Mesothelial cell of epicardium (in vitro differentiated cells): ENCODE measurements around the gene COMT. TPM values are rescaled to one million over a fixed set of nuclear protein-coding genes. Genes with fewer than 3 reads are reported as not detected.

ENCODE experiments used
- DNase-seq, 2 experiments: peaks; one replicate each; pipeline ENCODE4 v3.0.0; 2021; ENCODE audit warnings: low spot score in 2 of 2; ENCODE audit not compliant: unreplicated experiment in 2 of 2
- H3K27ac Mint-ChIP-seq: 2 replicates; pipeline ENCODE4 v1.8.0; 2021; ENCODE audit warnings: mixed read lengths
- H3K27me3 Mint-ChIP-seq: 2 replicates; pipeline ENCODE4 v1.8.0; 2021; ENCODE audit warnings: low read depth, mixed read lengths
- H3K36me3 Mint-ChIP-seq: 2 replicates; pipeline ENCODE4 v1.8.0; 2021; ENCODE audit warnings: mixed read lengths
- H3K4me1 Mint-ChIP-seq: 2 replicates; pipeline ENCODE4 v1.8.0; 2021; ENCODE audit warnings: mixed read lengths
- H3K4me3 Mint-ChIP-seq: 2 replicates; pipeline ENCODE4 v1.8.0; 2021; ENCODE audit warnings: mild to moderate bottlenecking, moderate library complexity, mixed read lengths
- H3K9me3 Mint-ChIP-seq: 2 replicates; pipeline ENCODE4 v1.8.0; 2021; ENCODE audit warnings: mixed read lengths
- CTCF ChIP-seq: fragments of 200-600 bp; sonication (generic); IDR thresholded peaks from one replicate; pipeline ENCODE4 v1.5.0; 2021; ENCODE audit warnings: antibody characterized with exemption; ENCODE audit not compliant: unreplicated experiment
- total RNA-seq: library from RNA; stranded (reverse); gene quantifications from 3 replicates; pipeline ENCODE4 v1.2.1, GENCODE V29; 2021

COMT gene
- total RNA-seq, 1 donor from 2014 or later = 93.5 TPM

DNA sequence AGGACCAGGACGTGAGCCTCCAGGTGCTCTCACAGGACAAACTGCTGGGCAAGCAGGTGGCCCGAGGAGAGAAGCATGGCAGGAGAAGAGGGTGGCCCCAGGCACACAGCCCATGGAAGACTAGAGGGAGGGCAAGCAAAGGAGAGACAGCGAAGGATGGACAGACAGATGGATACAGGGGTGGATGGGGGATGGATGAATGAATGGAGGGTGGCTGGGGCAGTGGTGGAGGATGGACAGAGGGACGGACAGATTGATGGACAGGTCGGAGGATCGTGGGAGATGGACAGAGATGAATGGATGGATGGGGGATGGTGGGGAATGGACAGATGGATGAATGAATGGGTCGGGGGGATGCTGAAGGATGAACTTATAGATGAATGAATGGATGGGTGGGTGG, 52.4 kb downstream of the COMT start:
- Mint-ChIP-seq H3K36me3 (no peaks in the 10 kb centered on the region), H3K27me3 (no peaks in the 10 kb centered on the region)

GRCh38 chr22:19994851-19995610, 53.5 kb downstream of the COMT start:
- Mint-ChIP-seq H3K27me3 (no peaks in the 10 kb centered on the region), H3K4me3 (no peak overlapping the region), H3K4me1 (peaks cover 5% of the 10 kb centered on the region)

More for the DNA sequence above, 52.4 kb downstream of the COMT start:
- Mint-ChIP-seq H3K9me3 (no peaks in the 10 kb centered on the region), H3K4me3 (no peak overlapping the region), H3K4me1 (peaks cover 5% of the 10 kb centered on the region), H3K27ac (no peak overlapping the region)
- TF ChIP-seq CTCF = no peak
- no peak for DNase-seq

DNA sequence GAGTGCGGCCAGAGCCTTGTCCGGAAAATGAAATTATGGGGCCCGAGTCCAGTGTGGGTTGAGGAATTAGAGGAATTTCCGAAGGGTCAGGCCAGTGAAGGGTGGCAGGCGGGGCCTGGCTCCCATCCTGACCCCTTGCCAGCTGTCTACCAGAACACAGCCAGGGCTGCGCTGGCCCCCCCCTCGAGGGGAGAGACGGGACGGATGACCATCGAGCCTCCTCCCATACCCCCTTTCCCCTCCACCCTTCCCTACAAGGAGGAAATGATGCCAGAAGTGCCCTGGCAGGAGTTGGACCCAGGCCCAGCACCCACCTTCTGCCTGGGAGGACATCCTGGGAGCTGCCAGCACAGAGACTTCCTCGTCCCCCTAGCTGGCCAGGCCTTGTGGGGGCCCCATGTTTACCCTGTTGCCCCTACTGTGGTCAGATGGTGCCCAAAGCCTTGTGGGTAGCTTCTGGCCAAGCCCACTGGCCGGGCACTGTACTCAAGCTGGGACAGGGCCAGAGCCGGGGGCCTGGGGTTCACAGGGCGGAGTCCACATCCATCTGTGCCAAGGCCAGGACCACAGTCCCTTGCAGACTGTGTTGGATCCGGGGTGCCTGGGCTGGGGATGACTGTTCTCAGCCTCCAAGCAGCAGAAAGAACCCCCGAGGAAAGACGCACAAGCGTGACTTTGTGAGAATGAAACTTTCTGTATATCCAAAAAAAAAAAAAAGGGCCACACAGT, 54.2 kb downstream of the COMT start:
- TF ChIP-seq CTCF = no peak
- no peaks in the 10 kb centered on the region for H3K36me3 Mint-ChIP-seq
- H3K9me3 Mint-ChIP-seq = no peaks in the 10 kb centered on the region
- DNase-seq = no peak
- H3K27ac Mint-ChIP-seq = no peak overlapping the region
- H3K4me1 Mint-ChIP-seq = peaks cover 5% of the 10 kb centered on the region
- H3K27me3 Mint-ChIP-seq = no peaks in the 10 kb centered on the region
- no peak overlapping the region for H3K4me3 Mint-ChIP-seq

More at GRCh38 chr22:19994851-19995610, 53.5 kb downstream of the COMT start:
- H3K36me3 Mint-ChIP-seq = no peaks in the 10 kb centered on the region
- DNase-seq = no peak
- H3K27ac Mint-ChIP-seq = no peak overlapping the region
- TF ChIP-seq CTCF = no peak
- no peaks in the 10 kb centered on the region for H3K9me3 Mint-ChIP-seq

DNA sequence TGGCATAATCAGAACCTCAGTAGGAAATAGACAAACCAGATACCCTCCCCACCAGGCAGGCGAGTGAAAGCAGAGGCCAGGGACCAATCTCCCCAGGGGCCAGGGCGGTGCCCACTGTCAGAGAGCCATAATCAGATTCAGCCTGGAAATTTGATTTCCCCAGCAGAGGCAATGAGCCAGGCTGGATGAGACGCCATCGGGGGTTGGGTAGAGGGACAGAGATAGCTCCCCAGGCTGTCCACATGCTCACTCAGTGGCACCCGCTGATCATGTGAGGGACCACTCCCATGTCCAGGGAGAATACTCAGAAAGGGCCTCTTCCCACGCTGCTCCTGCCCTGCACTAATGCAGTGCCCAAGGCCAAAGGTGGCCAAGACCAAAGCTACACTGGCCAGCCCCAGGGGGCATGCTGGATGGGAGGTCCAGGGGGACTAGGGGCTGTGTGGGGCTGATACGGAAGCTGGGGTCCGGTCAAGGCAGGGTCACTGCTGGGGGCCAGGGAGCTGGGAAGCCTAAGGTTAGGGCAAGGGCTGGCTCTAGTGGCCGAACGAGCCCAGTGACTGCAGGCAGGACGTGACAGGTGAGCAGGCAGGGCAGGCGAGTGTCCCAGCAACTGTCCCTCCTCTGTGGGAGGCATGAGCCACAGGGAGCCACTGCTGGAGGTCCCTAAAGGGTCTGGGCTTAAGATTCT, 55.3 kb downstream of the COMT start:
- H3K27ac Mint-ChIP-seq = no peak overlapping the region
- no peak overlapping the region for H3K4me3 Mint-ChIP-seq
- no peaks in the 10 kb centered on the region for H3K27me3 Mint-ChIP-seq
- peaks cover 5% of the 10 kb centered on the region for H3K4me1 Mint-ChIP-seq
- H3K36me3 Mint-ChIP-seq = no peaks in the 10 kb centered on the region
- no peaks in the 10 kb centered on the region for H3K9me3 Mint-ChIP-seq
- no peak for DNase-seq
- TF ChIP-seq CTCF = no peak

DNA sequence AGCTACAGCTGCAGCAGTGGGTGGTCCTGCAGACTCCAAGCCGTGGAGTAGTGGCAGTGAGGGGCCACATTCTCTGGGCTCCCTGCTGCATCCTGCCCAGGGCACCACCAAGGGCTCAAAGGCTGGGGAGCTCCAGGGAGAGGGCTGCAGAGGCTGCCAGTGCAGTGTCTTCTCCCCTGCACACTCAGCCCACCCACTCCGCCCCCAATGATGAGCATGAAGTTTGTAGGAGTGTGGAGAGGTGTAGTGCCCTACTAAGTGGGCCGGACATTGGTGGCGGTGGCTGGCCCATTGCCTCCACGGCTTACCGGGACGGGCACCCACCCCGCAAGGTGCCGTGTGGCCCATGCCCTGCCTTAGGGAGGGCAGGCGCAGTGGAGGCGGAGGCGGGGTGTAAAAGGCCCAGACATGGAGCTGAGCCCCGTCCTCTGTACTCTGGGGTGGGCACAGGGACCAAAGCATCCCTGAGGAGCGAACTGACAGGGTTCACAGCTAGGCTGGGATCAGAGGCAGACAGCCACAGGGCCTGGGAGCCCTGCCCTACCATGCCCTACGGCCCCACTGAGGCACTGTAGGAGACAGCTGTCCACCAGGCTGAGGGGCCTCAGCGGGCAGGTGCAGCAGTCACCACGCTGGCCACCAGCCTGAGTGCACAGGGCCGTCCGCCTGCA, 56.1 kb downstream of the COMT start:
- no peak for DNase-seq
- Mint-ChIP-seq H3K27ac (no peak overlapping the region), H3K4me3 (no peak overlapping the region), H3K4me1 (peaks cover 7% of the 10 kb centered on the region), H3K36me3 (no peaks in the 10 kb centered on the region), H3K27me3 (no peaks in the 10 kb centered on the region), H3K9me3 (no peaks in the 10 kb centered on the region)
- TF ChIP-seq CTCF = no peak
